ENCODE data around the gene JMY. TPM values are rescaled to one million over a fixed set of nuclear protein-coding genes. Genes with fewer than 3 reads are reported as not detected.

JMY gene
- total and polyA plus RNA-seq, 2 of the 8 experiments (the other 6 are each of a cell fraction or from before 2014, with no cell fraction given) = 2.8 to 13.9 TPM

- Histone ChIP-seq H3K36me3 (ENCODE audit: control insufficient read depth in 2 of 4, insufficient read depth in 4 of 4, low read length in 3 of 4) (peaks cover 0 to 12% (median 5%) of the 10 kb centered on the region in 4 experiments; a peak in 3 of 8 replicates), H3K9ac (replicated peaks in 1 of 4; ENCODE audit: extremely low read depth in 1 of 4, low read depth in 3 of 4, low read length in 3 of 4) (no peak overlapping the region), H3K27me3 (replicated peaks in 1 of 4; ENCODE audit: control insufficient read depth in 3 of 4, extremely low read depth in 1 of 4, insufficient read depth in 3 of 4, low read length in 3 of 4) (no peaks in the 10 kb centered on the region), H3K18ac (ENCODE audit: extremely low read depth, low read length) (no peak overlapping the region; the same call in 1 of the 2 replicates), H2BK15ac (ENCODE audit: low read length) (no peak overlapping the region), H3K27ac (ENCODE audit: low read depth, low read length) (no peak overlapping the region), H2BK120ac (replicated peaks; ENCODE audit: low read depth, low read length) (no peak overlapping the region), H3K4me2 (ENCODE audit: insufficient read depth in 1 of 2, low read depth in 2 of 2, low read length in 2 of 2) (no peak overlapping the region), H2BK12ac (ENCODE audit: low read depth, low read length) (no peak overlapping the region), H4K91ac (replicated peaks; ENCODE audit: insufficient read length, low read length) (no peak overlapping the region), H4K8ac (ENCODE audit: extremely low read depth, insufficient read depth, low read length) (no peak overlapping the region), H3K23me2 (ENCODE audit: low read depth, low read length) (no peaks in the 10 kb centered on the region), H3K9me3 (ENCODE audit: insufficient read depth in 2 of 2, low read depth in 1 of 2, low read length in 1 of 2) (no peaks in the 10 kb centered on the region), H3K4ac (replicated peaks; ENCODE audit: insufficient read length, low read depth, low read length) (no peak overlapping the region), H3K79me1 (ENCODE audit: low read depth, low read length) (no peaks in the 10 kb centered on the region), H2BK20ac (ENCODE audit: low read length) (no peak overlapping the region), H2AFZ (ENCODE audit: low read length) (no peak overlapping the region), H2AK5ac (ENCODE audit: low read depth, low read length) (no peak overlapping the region), H3K79me2 (ENCODE audit: control insufficient read depth in 1 of 2, insufficient read depth in 2 of 2, low read length in 2 of 2) (no peaks in the 10 kb centered on the region), H2BK5ac (ENCODE audit: low read depth, low read length) (no peak overlapping the region), H3K4me1 (replicated peaks in 1 of 4; ENCODE audit: control insufficient read depth in 3 of 4, insufficient read depth in 4 of 4, low read length in 3 of 4) (no peaks in the 10 kb centered on the region), H3K23ac (ENCODE audit: insufficient read length) (no peak overlapping the region), H3K56ac (replicated peaks; ENCODE audit: insufficient read length, low read depth, low read length) (no peak overlapping the region), H4K5ac (ENCODE audit: insufficient read length, low read depth, low read length) (no peak overlapping the region), H3K14ac (ENCODE audit: insufficient read length) (no peak overlapping the region), H4K20me1 (replicated peaks in 1 of 2; ENCODE audit: control insufficient read depth in 1 of 2, insufficient read depth in 2 of 2, low read length in 2 of 2) (no peaks in the 10 kb centered on the region), H3K4me3 (ENCODE audit: extremely low read depth in 1 of 4, insufficient read depth in 2 of 4, low read depth in 3 of 4, low read length in 4 of 4) (no peak overlapping the region)
- no peak for FAIRE-seq
- DNase-seq (ENCODE audit: low read depth in 1 of 2, low spot score in 2 of 2) = no peak
- ChIA-PET CTCF (ENCODE audit: partially characterized antibody) (interaction anchor here (0.8 kb wide), 1 partner anchor 268 kb away, joined by 3 read pairs; no protein-coding TSS in a partner anchor), POLR2A (ENCODE audit: partially characterized antibody) (interaction anchor here (0.6 to 1.1 kb wide), 2 partner anchors 10 to 124 kb away, joined by 3 to 4 read pairs; no protein-coding TSS in a partner anchor)
- 93% methylated on average over 4 of the region's 4 CpGs; no CpG with 5 or more reads in 1 of the 2 experiments for WGBS, 2 experiments (ENCODE audit: extremely low coverage in 1 of 2, insufficient coverage in 1 of 2, insufficient read length in 1 of 2, insufficient replicate concordance in 2 of 2, low coverage in 1 of 2, low lambda C conversion rate in 2 of 2, missing lambda C conversion rate in 1 of 2)
These were observed 51.4 kb downstream of the JMY start for GRCh38 chr5:79287380-79287779.
